ENCODE measurements around the gene ALAD. TPM values are rescaled to one million over a fixed set of nuclear protein-coding genes. Genes with fewer than 3 reads are reported as not detected.

The ALAD gene
- total and polyA plus RNA-seq, 2 of the 13 experiments (the other 11 are each of a cell fraction or from before 2014, with no cell fraction given) = 21.8 to 30.1 TPM

- TF ChIP-seq HIC2 (CRISPR knock-in tag; IDR thresholded peaks at IDR 0.05; ENCODE audit: low read depth) (peak; percentile 88; the same call in 1 of the 2 replicates), HOXA3 (CRISPR knock-in tag; IDR thresholded peaks at IDR 0.05) (peak; percentile 83), GABPB1 (CRISPR knock-in tag; IDR thresholded peaks at IDR 0.05) (0 out of 2 replicates have a peak, but pooled peaks have one; percentile 11), MYC (CRISPR knock-in tag; IDR thresholded peaks at IDR 0.05; ENCODE audit: borderline replicate concordance) (peak; percentile 53; the same call in 1 of the 2 replicates), ZNF317 (CRISPR knock-in tag; IDR thresholded peaks at IDR 0.05) (0 out of 2 replicates have a peak, but pooled peaks have one; percentile 61), ZNF563 (CRISPR knock-in tag; IDR thresholded peaks at IDR 0.05) (0 out of 2 replicates have a peak, but pooled peaks have one; percentile 52), ZHX2 (IDR thresholded peaks at IDR 0.05; ENCODE audit: low read depth) (no peak), ZHX2 (CRISPR knock-in tag; IDR thresholded peaks at IDR 0.05; ENCODE audit: borderline replicate concordance) (no peak), DR1 (CRISPR knock-in tag; IDR thresholded peaks at IDR 0.05) (no peak), ZNF12 (CRISPR knock-in tag; IDR thresholded peaks at IDR 0.05) (peak; percentile 40; the same call in 1 of the 2 replicates), CBFB (CRISPR knock-in tag; IDR thresholded peaks at IDR 0.05) (no peak), NCOA2 (CRISPR knock-in tag; IDR thresholded peaks at IDR 0.05) (peak; percentile 64), TCF7 (IDR thresholded peaks at IDR 0.05; ENCODE audit: low read depth) (no peak), HNRNPL (IDR thresholded peaks at IDR 0.05; ENCODE audit: low read depth, low read length) (peak; percentile 89), PPARG (CRISPR knock-in tag; conservative IDR thresholded peaks at IDR 0.05) (peak; percentile 92), HBP1 (CRISPR knock-in tag; IDR thresholded peaks at IDR 0.05; ENCODE audit: low read depth) (peak; percentile 22; the same call in 1 of the 2 replicates), POLR2G (IDR thresholded peaks at IDR 0.05; ENCODE audit: low read depth, low read length) (peak; percentile 77), JUNB (CRISPR knock-in tag; IDR thresholded peaks at IDR 0.05; ENCODE audit: borderline replicate concordance) (no peak)
Measured at GRCh38 chr9:113387560-113388230, 13.4 kb downstream of the ALAD start (continued).

All from HepG2 (cell line).